Measurements from ENCODE around the gene PLXNA4. TPM values are rescaled to one million over a fixed set of nuclear protein-coding genes. Genes with fewer than 3 reads are reported as not detected.

The PLXNA4 gene
- total RNA-seq, 4 donors from 2014 or later, result 4.8 to 19.7 (median 10.7) TPM

- no peak for ATAC-seq
Observed at GRCh38 chr7:132131196-132131595, 445.1 kb downstream of the PLXNA4 start.

DNA sequence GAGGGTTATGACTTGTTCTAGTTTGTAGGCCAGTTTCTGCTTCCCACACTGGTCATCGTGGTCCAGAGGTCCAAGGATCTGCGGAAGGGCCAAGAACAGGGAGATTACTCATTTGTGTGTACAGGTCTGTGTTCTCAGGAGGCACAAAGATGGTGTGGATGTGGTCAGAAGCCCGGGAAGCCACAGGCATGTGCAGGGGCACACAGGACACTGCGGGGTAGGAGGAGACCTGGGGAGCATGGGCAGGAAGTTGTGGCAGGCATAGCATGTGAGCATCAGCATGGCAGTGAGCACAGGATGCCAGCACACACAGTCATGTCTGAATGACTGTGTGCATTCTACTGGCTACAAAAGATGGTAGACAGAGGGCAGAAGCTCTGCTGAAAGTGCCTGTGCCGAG lies 445.8 kb downstream of the PLXNA4 start:
- no peak overlapping the region for H3K4me3 ChIP-seq
- no peak overlapping the region for H3K27ac ChIP-seq
- ATAC-seq, result no peak
- no peak for TF ChIP-seq POLR2A (IDR thresholded peaks at IDR 0.05)
- TF ChIP-seq, protein P1, sequence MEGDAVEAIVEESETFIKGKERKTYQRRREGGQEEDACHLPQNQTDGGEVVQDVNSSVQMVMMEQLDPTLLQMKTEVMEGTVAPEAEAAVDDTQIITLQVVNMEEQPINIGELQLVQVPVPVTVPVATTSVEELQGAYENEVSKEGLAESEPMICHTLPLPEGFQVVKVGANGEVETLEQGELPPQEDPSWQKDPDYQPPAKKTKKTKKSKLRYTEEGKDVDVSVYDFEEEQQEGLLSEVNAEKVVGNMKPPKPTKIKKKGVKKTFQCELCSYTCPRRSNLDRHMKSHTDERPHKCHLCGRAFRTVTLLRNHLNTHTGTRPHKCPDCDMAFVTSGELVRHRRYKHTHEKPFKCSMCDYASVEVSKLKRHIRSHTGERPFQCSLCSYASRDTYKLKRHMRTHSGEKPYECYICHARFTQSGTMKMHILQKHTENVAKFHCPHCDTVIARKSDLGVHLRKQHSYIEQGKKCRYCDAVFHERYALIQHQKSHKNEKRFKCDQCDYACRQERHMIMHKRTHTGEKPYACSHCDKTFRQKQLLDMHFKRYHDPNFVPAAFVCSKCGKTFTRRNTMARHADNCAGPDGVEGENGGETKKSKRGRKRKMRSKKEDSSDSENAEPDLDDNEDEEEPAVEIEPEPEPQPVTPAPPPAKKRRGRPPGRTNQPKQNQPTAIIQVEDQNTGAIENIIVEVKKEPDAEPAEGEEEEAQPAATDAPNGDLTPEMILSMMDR (IDR thresholded peaks at IDR 0.05), result no peak
- no peak for TF ChIP-seq POLR2AphosphoS5 (IDR thresholded peaks at IDR 0.05)
- no peak for TF ChIP-seq EP300 (IDR thresholded peaks at IDR 0.05)
- WGBS, 2 donors (ENCODE audit: low coverage in 1 of 2), result 83 to 100% methylated on average over 1 to 4 of the region's 5 CpGs
- H3K36me3 ChIP-seq, result peaks cover 0 to 35% of the 10 kb centered on the region in 2 donors
- H3K9me3 ChIP-seq, result no peaks in the 10 kb centered on the region
- H3K4me1 ChIP-seq, result no peaks in the 10 kb centered on the region
- no peaks in the 10 kb centered on the region for H3K27me3 ChIP-seq

More at GRCh38 chr7:132131196-132131595, 445.1 kb downstream of the PLXNA4 start:
- Histone ChIP-seq H3K27me3 (no peaks in the 10 kb centered on the region), H3K27ac (no peak overlapping the region), H3K36me3 (peaks cover 0 to 35% of the 10 kb centered on the region in 2 donors), H3K4me3 (no peak overlapping the region), H3K4me1 (no peaks in the 10 kb centered on the region), H3K9me3 (no peaks in the 10 kb centered on the region)
- TF ChIP-seq, protein P1 (IDR thresholded peaks at IDR 0.05), result no peak
- TF ChIP-seq EP300 (IDR thresholded peaks at IDR 0.05), result no peak
- no peak for TF ChIP-seq POLR2A (IDR thresholded peaks at IDR 0.05)
- TF ChIP-seq POLR2AphosphoS5 (IDR thresholded peaks at IDR 0.05), result no peak
- 76% methylated on average over 3 of the region's 3 CpGs; no CpG with 5 or more reads in 1 of the 2 donors for WGBS, 2 donors (ENCODE audit: low coverage in 1 of 2)

- Histone ChIP-seq H3K27me3 (no peaks in the 10 kb centered on the region), H3K9me3 (no peaks in the 10 kb centered on the region), H3K36me3 (peaks cover 0 to 18% of the 10 kb centered on the region in 2 donors), H3K4me3 (no peak overlapping the region), H3K4me1 (no peaks in the 10 kb centered on the region), H3K27ac (no peak overlapping the region)
- TF ChIP-seq EP300 (IDR thresholded peaks at IDR 0.05) (no peak), POLR2AphosphoS5 (IDR thresholded peaks at IDR 0.05) (no peak), POLR2A (IDR thresholded peaks at IDR 0.05) (no peak)
- TF ChIP-seq, protein P1 (IDR thresholded peaks at IDR 0.05), result no peak
- 84 to 89% methylated on average over 7 to 8 of the region's 12 CpGs for WGBS, 2 donors (ENCODE audit: low coverage in 1 of 2)
- no peak for ATAC-seq
Observed at GRCh38 chr7:132125872-132126595, 450.2 kb downstream of the PLXNA4 start.

GRCh38 chr7:132125096-132125495 lies 451.2 kb downstream of the PLXNA4 start:
- WGBS, 2 donors (ENCODE audit: low coverage in 1 of 2), result 90 to 92% methylated on average over 2 to 3 of the region's 3 CpGs
- Histone ChIP-seq H3K4me1 (no peaks in the 10 kb centered on the region), H3K9me3 (no peaks in the 10 kb centered on the region), H3K36me3 (peaks cover 0 to 12% of the 10 kb centered on the region in 2 donors), H3K27ac (no peak overlapping the region), H3K4me3 (no peak overlapping the region), H3K27me3 (no peaks in the 10 kb centered on the region)
- no peak for ATAC-seq
- TF ChIP-seq, protein P1 (IDR thresholded peaks at IDR 0.05), result no peak
- TF ChIP-seq EP300 (IDR thresholded peaks at IDR 0.05) (no peak), POLR2A (IDR thresholded peaks at IDR 0.05) (no peak), POLR2AphosphoS5 (IDR thresholded peaks at IDR 0.05) (no peak)

- peaks cover 0 to 6% of the 10 kb centered on the region in 2 donors for H3K36me3 ChIP-seq
- ATAC-seq, result no peak
- TF ChIP-seq, protein P1 (IDR thresholded peaks at IDR 0.05), result no peak
- TF ChIP-seq EP300 (IDR thresholded peaks at IDR 0.05) (no peak), POLR2AphosphoS5 (IDR thresholded peaks at IDR 0.05) (no peak), POLR2A (IDR thresholded peaks at IDR 0.05) (no peak)
- H3K27ac ChIP-seq, result no peak overlapping the region
- no peaks in the 10 kb centered on the region for H3K9me3 ChIP-seq
- WGBS, 2 donors (ENCODE audit: low coverage in 1 of 2), result 78 to 80% methylated on average over 4 to 5 of the region's 6 CpGs
- H3K27me3 ChIP-seq, result no peaks in the 10 kb centered on the region
- H3K4me3 ChIP-seq, result no peak overlapping the region
- H3K4me1 ChIP-seq, result no peaks in the 10 kb centered on the region
Observed at GRCh38 chr7:132124575-132124974, 451.7 kb downstream of the PLXNA4 start.

All from gastroesophageal sphincter (tissue), 4 donors.